Activated B cell treated with CpG ODN at 0.5 μM for 24 hours (primary cell): Measurements from ENCODE around the gene CASZ1. TPM values are rescaled to one million over a fixed set of nuclear protein-coding genes. Genes with fewer than 3 reads are reported as not detected.

ENCODE experiments used
- ATAC-seq: fragments of 200-7000 bp; cut with Tn5 transposase; one replicate; pipeline ENCODE4 v1.10.0; 2021; ENCODE audit warnings: low read depth, mild to moderate bottlenecking, moderate library complexity
- CTCF ChIA-PET: fragments of 350-600 bp; sonication (Branson Sonifier 250); formaldehyde crosslinking; loops from one replicate; lab custom pipeline; 2021; ENCODE audit warnings: antibody characterized with exemption; lab: Charles Lee
- POLR2A ChIA-PET: fragments of 350-600 bp; sonication (Branson Sonifier 250); formaldehyde crosslinking; loops from one replicate; lab custom pipeline; 2021; ENCODE audit warnings: antibody characterized with exemption; lab: Charles Lee
- DNase-seq: peaks from one replicate; pipeline ENCODE4 v3.0.0; 2022
- H3K27ac Mint-ChIP-seq: one replicate; pipeline ENCODE4 v1.8.0; 2020; ENCODE audit warnings: mixed read lengths
- H3K27me3 Mint-ChIP-seq: one replicate; pipeline ENCODE4 v1.8.0; 2021; ENCODE audit warnings: mixed read lengths
- H3K36me3 Mint-ChIP-seq: one replicate; pipeline ENCODE4 v1.8.0; 2021; ENCODE audit warnings: low read depth, mixed read lengths
- H3K4me1 Mint-ChIP-seq: one replicate; pipeline ENCODE4 v1.8.0; 2021; ENCODE audit warnings: mixed read lengths
- H3K4me3 Mint-ChIP-seq: one replicate; pipeline ENCODE4 v1.8.0; 2020; ENCODE audit warnings: mild to moderate bottlenecking, mixed read lengths
- H3K9me3 Mint-ChIP-seq: one replicate; pipeline ENCODE4 v1.8.0; 2020; ENCODE audit warnings: mixed read lengths
- intact Hi-C: fragments of 100-400 bp; cut with micrococcal nuclease; formaldehyde crosslinking; loops from one replicate; pipeline ENCODE4 v1.15.1; 2024
- total RNA-seq: library from RNA; stranded (reverse); gene quantifications from 2 replicates; pipeline ENCODE4 v1.2.3, GENCODE V29; 2022
- TF ChIP-seq, protein P1 (sequence below): fragments of 200-600 bp; IDR thresholded peaks from one replicate; pipeline ENCODE4 v1.8.0; 2022; ENCODE audit warnings: antibody characterized with exemption, mild to moderate bottlenecking

The CASZ1 gene
- total RNA-seq, 1 donor from 2014 or later: 35.6 TPM

DNA sequence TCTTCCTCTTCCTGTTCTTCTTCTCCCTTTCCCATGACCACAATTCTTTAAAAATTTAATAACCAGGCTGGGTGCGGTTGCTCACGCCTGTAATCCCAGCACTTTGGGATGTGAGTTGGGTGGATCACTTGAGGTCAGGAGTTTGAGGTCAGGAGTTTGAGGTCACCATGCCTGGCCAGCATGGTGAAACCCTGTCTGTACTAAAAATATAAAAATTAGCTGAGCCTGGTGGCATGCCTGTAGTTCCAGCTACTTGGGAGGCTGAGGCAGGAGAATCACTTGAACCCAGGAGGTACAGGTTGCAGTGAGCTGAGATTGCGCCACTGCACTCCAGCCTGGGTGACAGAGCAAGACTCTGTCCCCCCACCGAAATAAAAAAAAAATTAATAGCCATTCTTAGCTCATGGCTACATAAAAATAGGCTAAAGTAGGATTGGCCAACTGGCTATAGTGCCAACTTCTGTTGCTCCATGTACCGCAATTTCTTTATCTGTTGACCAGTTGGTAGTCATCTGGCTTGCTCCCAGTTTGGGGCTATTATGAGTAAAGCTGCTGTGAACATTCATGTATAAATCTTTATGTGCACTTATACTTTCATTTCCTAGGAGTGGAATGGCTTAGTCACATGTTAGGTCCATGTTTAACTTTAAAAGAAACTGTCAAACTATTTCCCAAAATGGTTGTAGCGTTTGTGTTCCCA, 185.4 kb downstream of the CASZ1 start:
- no peak overlapping the region for H3K4me3 Mint-ChIP-seq
- H3K36me3 Mint-ChIP-seq: peaks cover 14% of the 10 kb centered on the region
- TF ChIP-seq, protein P1, sequence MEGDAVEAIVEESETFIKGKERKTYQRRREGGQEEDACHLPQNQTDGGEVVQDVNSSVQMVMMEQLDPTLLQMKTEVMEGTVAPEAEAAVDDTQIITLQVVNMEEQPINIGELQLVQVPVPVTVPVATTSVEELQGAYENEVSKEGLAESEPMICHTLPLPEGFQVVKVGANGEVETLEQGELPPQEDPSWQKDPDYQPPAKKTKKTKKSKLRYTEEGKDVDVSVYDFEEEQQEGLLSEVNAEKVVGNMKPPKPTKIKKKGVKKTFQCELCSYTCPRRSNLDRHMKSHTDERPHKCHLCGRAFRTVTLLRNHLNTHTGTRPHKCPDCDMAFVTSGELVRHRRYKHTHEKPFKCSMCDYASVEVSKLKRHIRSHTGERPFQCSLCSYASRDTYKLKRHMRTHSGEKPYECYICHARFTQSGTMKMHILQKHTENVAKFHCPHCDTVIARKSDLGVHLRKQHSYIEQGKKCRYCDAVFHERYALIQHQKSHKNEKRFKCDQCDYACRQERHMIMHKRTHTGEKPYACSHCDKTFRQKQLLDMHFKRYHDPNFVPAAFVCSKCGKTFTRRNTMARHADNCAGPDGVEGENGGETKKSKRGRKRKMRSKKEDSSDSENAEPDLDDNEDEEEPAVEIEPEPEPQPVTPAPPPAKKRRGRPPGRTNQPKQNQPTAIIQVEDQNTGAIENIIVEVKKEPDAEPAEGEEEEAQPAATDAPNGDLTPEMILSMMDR: no peak

DNA sequence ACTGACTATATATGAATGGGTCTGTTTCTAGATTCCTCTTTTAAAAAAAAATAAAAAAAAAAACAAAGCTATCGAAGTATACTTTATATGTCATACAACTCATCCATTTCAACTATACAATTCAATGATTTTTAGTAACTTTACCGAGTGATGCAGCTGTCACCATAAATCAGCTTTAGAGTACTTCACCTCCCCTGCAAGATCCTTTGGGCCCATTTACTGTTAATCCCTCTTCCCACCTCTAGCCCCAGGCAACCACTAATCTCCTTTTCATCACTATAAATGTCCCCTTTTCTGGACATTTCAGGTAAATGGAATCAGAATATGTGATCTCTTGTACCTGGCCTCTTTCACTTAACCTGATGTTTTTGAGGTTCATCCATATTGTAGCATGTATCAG, 187.8 kb downstream of the CASZ1 start:
- CTCF ChIA-PET: no interaction called here
- intact Hi-C loops: no loop called here
- no peak overlapping the region for H3K27ac Mint-ChIP-seq
- H3K4me1 Mint-ChIP-seq: no peaks in the 10 kb centered on the region
- POLR2A ChIA-PET: interaction anchor here (0.7 kb wide), 1 partner anchor 18 kb away, joined by 5 read pairs; no protein-coding TSS in a partner anchor
- no peak overlapping the region for H3K4me3 Mint-ChIP-seq
- H3K27me3 Mint-ChIP-seq: no peaks in the 10 kb centered on the region
- TF ChIP-seq, protein P1: no peak
- no peaks in the 10 kb centered on the region for H3K9me3 Mint-ChIP-seq
- peaks cover 23% of the 10 kb centered on the region for H3K36me3 Mint-ChIP-seq
- ATAC-seq (no peak), DNase-seq (no peak)

More for the DNA sequence above, 185.4 kb downstream of the CASZ1 start:
- ChIA-PET POLR2A (no interaction called here), CTCF (no interaction called here)
- DNase-seq (no peak), ATAC-seq (no peak)
- intact Hi-C loops: no loop called here
- H3K4me1 Mint-ChIP-seq: peaks cover 8% of the 10 kb centered on the region
- no peaks in the 10 kb centered on the region for H3K27me3 Mint-ChIP-seq
- H3K9me3 Mint-ChIP-seq: no peaks in the 10 kb centered on the region
- no peak overlapping the region for H3K27ac Mint-ChIP-seq

DNA sequence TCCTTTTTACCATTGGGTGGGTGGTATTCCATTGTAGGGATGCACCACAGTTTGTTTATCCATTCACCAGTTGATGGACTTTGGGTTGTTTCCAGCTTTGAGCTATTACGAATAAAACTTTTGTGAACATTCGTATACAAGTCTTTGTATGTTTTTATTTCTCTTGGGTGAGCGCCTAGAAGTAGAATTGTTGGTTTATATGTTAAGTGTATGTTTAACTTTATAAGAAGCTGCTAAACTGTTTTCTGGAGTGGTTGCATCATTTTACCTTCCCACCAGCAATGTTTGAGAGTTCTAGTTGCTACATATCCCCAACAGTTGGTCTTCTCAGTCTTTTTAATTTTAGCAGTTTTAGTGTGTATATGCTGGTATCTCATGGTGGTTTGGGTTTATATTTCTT, 189.2 kb downstream of the CASZ1 start:
- ChIA-PET CTCF (no interaction called here), POLR2A (no interaction called here)
- H3K36me3 Mint-ChIP-seq: peaks cover 35% of the 10 kb centered on the region
- H3K27me3 Mint-ChIP-seq: no peaks in the 10 kb centered on the region
- TF ChIP-seq, protein P1: no peak
- H3K4me3 Mint-ChIP-seq: no peak overlapping the region
- no peaks in the 10 kb centered on the region for H3K9me3 Mint-ChIP-seq
- no peaks in the 10 kb centered on the region for H3K4me1 Mint-ChIP-seq
- DNase-seq: no peak
- no peak overlapping the region for H3K27ac Mint-ChIP-seq
- intact Hi-C loops: no loop called here
- ATAC-seq: no peak

DNA sequence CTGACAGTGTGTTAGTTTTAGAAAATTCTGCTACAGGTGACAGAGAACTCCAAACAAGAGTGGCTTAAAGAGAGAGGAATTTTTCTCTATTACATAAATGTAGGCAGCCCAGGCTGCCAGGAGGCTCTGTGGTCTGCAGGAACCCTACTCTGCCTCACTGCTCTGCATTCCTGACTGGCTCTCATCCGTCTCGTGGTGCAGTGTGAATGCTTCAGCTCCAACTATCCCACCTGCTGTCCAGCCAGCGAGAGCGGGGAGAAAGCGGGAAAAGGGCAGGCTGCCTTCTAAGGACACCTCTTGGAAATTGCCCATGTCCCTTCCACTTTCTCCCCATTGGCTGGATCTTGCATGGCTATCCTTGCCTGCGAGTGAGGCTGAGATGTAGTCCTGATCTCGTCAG, 190.4 kb downstream of the CASZ1 start:
- no peak overlapping the region for H3K27ac Mint-ChIP-seq
- intact Hi-C loops: no loop called here
- CTCF ChIA-PET: no interaction called here
- no peak for DNase-seq
- H3K9me3 Mint-ChIP-seq: no peaks in the 10 kb centered on the region
- TF ChIP-seq, protein P1: no peak
- POLR2A ChIA-PET: no interaction called here
- no peaks in the 10 kb centered on the region for H3K4me1 Mint-ChIP-seq
- H3K27me3 Mint-ChIP-seq: no peaks in the 10 kb centered on the region
- peaks cover 36% of the 10 kb centered on the region for H3K36me3 Mint-ChIP-seq
- no peak overlapping the region for H3K4me3 Mint-ChIP-seq
- no peak for ATAC-seq

DNA sequence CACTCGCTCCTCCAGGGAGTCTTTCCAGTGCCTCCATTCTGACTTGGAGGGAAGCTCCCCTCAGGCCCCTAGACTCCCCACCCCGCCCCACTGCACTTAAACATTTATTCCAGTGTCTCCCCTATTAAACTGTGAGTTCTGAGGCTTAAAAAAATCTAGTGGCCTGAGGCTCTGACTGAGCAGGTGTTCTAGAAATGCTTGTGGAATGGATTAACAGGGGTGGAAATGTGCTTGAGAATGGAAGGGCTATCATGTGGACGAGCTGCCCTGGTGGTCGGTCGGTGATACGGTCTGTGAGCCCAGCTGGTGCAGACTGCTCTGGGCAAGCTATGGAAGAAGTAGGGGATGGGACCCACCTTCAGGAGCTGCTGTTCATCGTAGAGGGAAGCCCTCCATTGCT, 191.5 kb downstream of the CASZ1 start:
- TF ChIP-seq, protein P1: no peak
- CTCF ChIA-PET: no interaction called here
- Mint-ChIP-seq H3K36me3 (peaks cover 38% of the 10 kb centered on the region), H3K4me1 (no peaks in the 10 kb centered on the region), H3K9me3 (no peaks in the 10 kb centered on the region), H3K27ac (no peak overlapping the region), H3K4me3 (no peak overlapping the region), H3K27me3 (no peaks in the 10 kb centered on the region)
- DNase-seq: no peak
- intact Hi-C loops: no loop called here
- POLR2A ChIA-PET: no interaction called here
- ATAC-seq: no peak
